Loucy (cell line): ENCODE measurements around the gene B3GALT6.

Experiments used
- EZH2phosphoT487 ChIP-seq: fragments of 200-600 bp; IDR thresholded peaks from 2 replicates; pipeline ENCODE4 v1.6.1; 2018; ENCODE audit warnings: antibody characterized with exemption, mild to moderate bottlenecking, moderate library complexity, borderline replicate concordance
- TF ChIP-seq, protein P1 (sequence below): fragments of 200-600 bp; sonication (generic); conservative IDR thresholded peaks from 2 replicates; pipeline ENCODE4 v1.5.1; 2014; ENCODE audit warnings: mild to moderate bottlenecking, antibody characterized with exemption, low read length

- TF ChIP-seq, protein P1, sequence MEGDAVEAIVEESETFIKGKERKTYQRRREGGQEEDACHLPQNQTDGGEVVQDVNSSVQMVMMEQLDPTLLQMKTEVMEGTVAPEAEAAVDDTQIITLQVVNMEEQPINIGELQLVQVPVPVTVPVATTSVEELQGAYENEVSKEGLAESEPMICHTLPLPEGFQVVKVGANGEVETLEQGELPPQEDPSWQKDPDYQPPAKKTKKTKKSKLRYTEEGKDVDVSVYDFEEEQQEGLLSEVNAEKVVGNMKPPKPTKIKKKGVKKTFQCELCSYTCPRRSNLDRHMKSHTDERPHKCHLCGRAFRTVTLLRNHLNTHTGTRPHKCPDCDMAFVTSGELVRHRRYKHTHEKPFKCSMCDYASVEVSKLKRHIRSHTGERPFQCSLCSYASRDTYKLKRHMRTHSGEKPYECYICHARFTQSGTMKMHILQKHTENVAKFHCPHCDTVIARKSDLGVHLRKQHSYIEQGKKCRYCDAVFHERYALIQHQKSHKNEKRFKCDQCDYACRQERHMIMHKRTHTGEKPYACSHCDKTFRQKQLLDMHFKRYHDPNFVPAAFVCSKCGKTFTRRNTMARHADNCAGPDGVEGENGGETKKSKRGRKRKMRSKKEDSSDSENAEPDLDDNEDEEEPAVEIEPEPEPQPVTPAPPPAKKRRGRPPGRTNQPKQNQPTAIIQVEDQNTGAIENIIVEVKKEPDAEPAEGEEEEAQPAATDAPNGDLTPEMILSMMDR = no peak
- no peak for TF ChIP-seq EZH2phosphoT487
These were observed 12.7 kb upstream of the B3GALT6 start for GRCh38 chr1:1219341-1219740.
